Measurements from ENCODE around the gene VMAC. TPM values are rescaled to one million over a fixed set of nuclear protein-coding genes. Genes with fewer than 3 reads are reported as not detected.
A peak's percentile ranks its signal among the peaks of the same experiment; 100 is the strongest.

Gene VMAC
- total and polyA plus RNA-seq, 2 donors (not counting 1 experiment from before 2014, with no cell fraction given) = 27.1 to 27.2 TPM

- Histone ChIP-seq H3K9ac (ENCODE audit: low read length) (no peak overlapping the region), H3K27ac (ENCODE audit: low read length in 2 of 2) (no peak overlapping the region), H3K4me3 (ENCODE audit: control extremely low read depth in 1 of 5, extremely low read depth in 1 of 5, insufficient read depth in 1 of 5, low read depth in 2 of 5, low read length in 4 of 5) (no peak overlapping the region), H2AFZ (ENCODE audit: insufficient read depth, low read depth, low read length, poor library complexity, severe bottlenecking) (no peak overlapping the region), H3K4me1 (ENCODE audit: control insufficient read depth in 2 of 2, insufficient read depth in 2 of 2, low read length in 2 of 2) (peaks cover 17 to 23% of the 10 kb centered on the region in 2 donors), H3K36me3 (replicated peaks in 1 of 2; ENCODE audit: control extremely low read depth in 1 of 2, control insufficient read depth in 1 of 2, extremely low read depth in 1 of 2, insufficient read depth in 2 of 2, low read length in 1 of 2) (peaks cover 0 to 36% of the 10 kb centered on the region in 2 experiments), H3K9me3 (ENCODE audit: control extremely low read depth in 1 of 3, control insufficient read depth in 2 of 3, insufficient read depth in 1 of 3, low read length in 2 of 3) (no peaks in the 10 kb centered on the region), H3K79me2 (ENCODE audit: control insufficient read depth, insufficient read depth, low read length) (peaks cover 98% of the 10 kb centered on the region), H3K27me3 (replicated peaks in 1 of 4; ENCODE audit: control extremely low read depth in 1 of 4, control insufficient read depth in 3 of 4, insufficient read depth in 4 of 4, low read length in 3 of 4) (no peaks in the 10 kb centered on the region), H3K4me2 (replicated peaks; ENCODE audit: low read depth, low read length, poor library complexity, severe bottlenecking) (no peak overlapping the region), H4K20me1 (ENCODE audit: control insufficient read depth, insufficient read depth, low read length, poor library complexity, severe bottlenecking) (peaks cover 98% of the 10 kb centered on the region)
- no peak overlapping the region for H3K4me3 Mint-ChIP-seq
- DNase-seq (no peak), ATAC-seq (ENCODE audit: low read depth) (no peak)
- no peaks in the 10 kb centered on the region for H3K27me3 Mint-ChIP-seq
- no peak overlapping the region for H3K27ac Mint-ChIP-seq
- no peaks in the 10 kb centered on the region for H3K9me3 Mint-ChIP-seq (ENCODE audit: insufficient read depth)
- intact Hi-C loops (cut with micrococcal nuclease) = no loop called here
- TF ChIP-seq EZH2 (IDR thresholded peaks at IDR 0.05; ENCODE audit: borderline replicate concordance, insufficient read depth, low read depth, low read length, poor library complexity, severe bottlenecking) (no peak), CTCF (IDR thresholded peaks at IDR 0.05) (no peak)
- POLR2A ChIA-PET = no interaction called here
- CTCF ChIA-PET = interaction anchor here (2.6 kb wide), 1 partner anchor 21 kb away, joined by 9 read pairs; no protein-coding TSS in a partner anchor
- WGBS (ENCODE audit: insufficient coverage) = 90% methylated on average over 10 of the region's 13 CpGs
- peaks cover 46% of the 10 kb centered on the region for H3K4me1 Mint-ChIP-seq
These were observed 42.8 kb downstream of the VMAC start for GRCh38 chr19:5947435-5947834.

- Mint-ChIP-seq H3K9me3 (ENCODE audit: insufficient read depth) (no peaks in the 10 kb centered on the region), H3K4me3 (no peak overlapping the region), H3K27me3 (no peaks in the 10 kb centered on the region), H3K27ac (peak overlapping the region; percentile 53), H3K4me1 (peaks cover 61% of the 10 kb centered on the region)
- Histone ChIP-seq H3K9me3 (ENCODE audit: control extremely low read depth in 1 of 3, control insufficient read depth in 2 of 3, insufficient read depth in 1 of 3, low read length in 2 of 3) (no peaks in the 10 kb centered on the region), H3K27me3 (replicated peaks in 1 of 4; ENCODE audit: control extremely low read depth in 1 of 4, control insufficient read depth in 3 of 4, insufficient read depth in 4 of 4, low read length in 3 of 4) (no peaks in the 10 kb centered on the region), H2AFZ (ENCODE audit: insufficient read depth, low read depth, low read length, poor library complexity, severe bottlenecking) (no peak overlapping the region), H3K4me2 (replicated peaks; ENCODE audit: low read depth, low read length, poor library complexity, severe bottlenecking) (no peak overlapping the region), H3K4me1 (ENCODE audit: control insufficient read depth in 2 of 2, insufficient read depth in 2 of 2, low read length in 2 of 2) (peaks cover 29 to 36% of the 10 kb centered on the region in 2 donors), H4K20me1 (ENCODE audit: control insufficient read depth, insufficient read depth, low read length, poor library complexity, severe bottlenecking) (peaks cover 99% of the 10 kb centered on the region), H3K36me3 (replicated peaks in 1 of 2; ENCODE audit: control extremely low read depth in 1 of 2, control insufficient read depth in 1 of 2, extremely low read depth in 1 of 2, insufficient read depth in 2 of 2, low read length in 1 of 2) (peaks cover 0 to 32% of the 10 kb centered on the region in 2 experiments), H3K4me3 (ENCODE audit: control extremely low read depth in 1 of 5, extremely low read depth in 1 of 5, insufficient read depth in 1 of 5, low read depth in 2 of 5, low read length in 4 of 5) (no peak overlapping the region), H3K9ac (ENCODE audit: low read length) (no peak overlapping the region), H3K79me2 (ENCODE audit: control insufficient read depth, insufficient read depth, low read length) (peaks cover 98% of the 10 kb centered on the region), H3K27ac (ENCODE audit: low read length in 2 of 2) (no peak overlapping the region)
- ATAC-seq (ENCODE audit: low read depth) = no peak
- ChIA-PET POLR2A (no interaction called here), CTCF (interaction anchor here (2.6 kb wide), 1 partner anchor 19 kb away, joined by 9 read pairs; no protein-coding TSS in a partner anchor)
- 80% methylated on average over 10 of the region's 13 CpGs for WGBS (ENCODE audit: insufficient coverage)
- DNase-seq = no peak
- intact Hi-C loops (cut with micrococcal nuclease) = no loop called here
- TF ChIP-seq CTCF (IDR thresholded peaks at IDR 0.05) (no peak), EZH2 (IDR thresholded peaks at IDR 0.05; ENCODE audit: borderline replicate concordance, insufficient read depth, low read depth, low read length, poor library complexity, severe bottlenecking) (no peak)
These were observed 44.3 kb downstream of the VMAC start for GRCh38 chr19:5948752-5949564.

All from B cell (primary cell).